Osteoblast (primary cell): ENCODE results near the gene HPSE2. TPM values are rescaled to one million over a fixed set of nuclear protein-coding genes. Genes with fewer than 3 reads are reported as not detected.

ENCODE experiments used
- DNase-seq: peaks from one replicate; pipeline ENCODE4 v3.0.0; 2011; ENCODE audit warnings: low spot score, mixed read lengths; ENCODE audit not compliant: insufficient read length; ENCODE audit errors: missing footprints
- H2AFZ ChIP-seq: 2 replicates; pipeline ENCODE4 v1.6.0; 2011; ENCODE audit warnings: mild to moderate bottlenecking, low read length
- H3K27ac ChIP-seq: 2 replicates; pipeline ENCODE4 v1.5.1; 2011; ENCODE audit warnings: mild to moderate bottlenecking, low read depth, low read length, moderate library complexity
- H3K27me3 ChIP-seq: 2 replicates; pipeline ENCODE4 v1.6.0; 2012; ENCODE audit warnings: mild to moderate bottlenecking, control low read depth, inconsistent platforms, low read length, moderate library complexity; ENCODE audit not compliant: insufficient read depth
- H3K36me3 ChIP-seq: 2 replicates; pipeline ENCODE4 v1.5.1; 2011; ENCODE audit warnings: mild to moderate bottlenecking, low read length, control low read depth, moderate library complexity; ENCODE audit not compliant: insufficient read depth
- H3K4me1 ChIP-seq: 2 replicates; pipeline ENCODE4 v1.5.1; 2011; ENCODE audit warnings: mild to moderate bottlenecking, low read length, control low read depth, moderate library complexity; ENCODE audit not compliant: insufficient read depth
- H3K4me2 ChIP-seq: 2 replicates; pipeline ENCODE4 v1.6.0; 2011; ENCODE audit warnings: mild to moderate bottlenecking, low read length; ENCODE audit not compliant: insufficient read depth
- H3K4me3 ChIP-seq: fragments of 200-600 bp; sonication (generic); 3 replicates; pipeline ENCODE4 v1.5.1; 2012; ENCODE audit warnings: mild to moderate bottlenecking, low read length, inconsistent platforms; ENCODE audit not compliant: insufficient read depth
- H3K79me2 ChIP-seq: 2 replicates; pipeline ENCODE4 v1.6.0; 2012; ENCODE audit warnings: mild to moderate bottlenecking, low read length, control low read depth, inconsistent platforms; ENCODE audit not compliant: insufficient read depth
- H3K9me3 ChIP-seq: 2 replicates; pipeline ENCODE4 v1.5.1; 2011; ENCODE audit warnings: low read depth, low read length, control low read depth
- H4K20me1 ChIP-seq: 2 replicates; pipeline ENCODE4 v1.6.0; 2012; ENCODE audit warnings: mild to moderate bottlenecking, low read length, control low read depth; ENCODE audit not compliant: insufficient read depth
- CTCF ChIP-seq: IDR thresholded peaks from 2 replicates; pipeline ENCODE4 v1.5.1; 2011; ENCODE audit warnings: mild to moderate bottlenecking, low read depth, low read length, moderate library complexity; ENCODE audit errors: extremely low read depth
- total RNA-seq: library from RNA; depleted of rRNA; stranded (reverse); fragments of >200 nt; gene quantifications from 2 replicates; pipeline ENCODE4 v1.2.3, GENCODE V29; 2012

Gene HPSE2
- total RNA-seq, 1 donor: not detected

DNA sequence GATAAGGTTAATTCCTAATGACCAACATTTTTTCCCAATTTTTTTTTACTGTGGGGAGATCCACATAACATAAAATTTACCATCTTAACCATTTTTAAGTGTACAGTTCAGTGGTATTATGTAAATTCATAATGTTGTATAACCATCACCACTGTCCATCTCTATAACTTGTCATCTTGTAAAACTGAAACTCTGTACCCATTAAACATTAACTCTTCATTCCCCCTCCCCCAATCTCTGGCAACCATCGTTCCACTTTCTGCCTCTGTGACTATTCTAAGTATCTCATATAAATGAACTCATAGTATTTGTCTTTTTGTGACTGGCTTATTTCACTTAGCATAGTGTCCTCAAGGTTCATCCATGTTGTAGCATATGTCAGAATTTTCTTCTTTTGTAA, 742.9 kb downstream of the HPSE2 start:
- no peak overlapping the region for H3K4me2 ChIP-seq
- TF ChIP-seq CTCF: no peak
- DNase-seq: no peak
- H3K27me3 ChIP-seq: no peaks in the 10 kb centered on the region
- no peaks in the 10 kb centered on the region for H4K20me1 ChIP-seq
- no peaks in the 10 kb centered on the region for H3K79me2 ChIP-seq
- no peak overlapping the region for H2AFZ ChIP-seq
- no peaks in the 10 kb centered on the region for H3K4me1 ChIP-seq
- H3K9me3 ChIP-seq: peaks cover 2% of the 10 kb centered on the region
- no peak overlapping the region for H3K27ac ChIP-seq
- no peaks in the 10 kb centered on the region for H3K36me3 ChIP-seq
- H3K4me3 ChIP-seq: no peak overlapping the region

DNA sequence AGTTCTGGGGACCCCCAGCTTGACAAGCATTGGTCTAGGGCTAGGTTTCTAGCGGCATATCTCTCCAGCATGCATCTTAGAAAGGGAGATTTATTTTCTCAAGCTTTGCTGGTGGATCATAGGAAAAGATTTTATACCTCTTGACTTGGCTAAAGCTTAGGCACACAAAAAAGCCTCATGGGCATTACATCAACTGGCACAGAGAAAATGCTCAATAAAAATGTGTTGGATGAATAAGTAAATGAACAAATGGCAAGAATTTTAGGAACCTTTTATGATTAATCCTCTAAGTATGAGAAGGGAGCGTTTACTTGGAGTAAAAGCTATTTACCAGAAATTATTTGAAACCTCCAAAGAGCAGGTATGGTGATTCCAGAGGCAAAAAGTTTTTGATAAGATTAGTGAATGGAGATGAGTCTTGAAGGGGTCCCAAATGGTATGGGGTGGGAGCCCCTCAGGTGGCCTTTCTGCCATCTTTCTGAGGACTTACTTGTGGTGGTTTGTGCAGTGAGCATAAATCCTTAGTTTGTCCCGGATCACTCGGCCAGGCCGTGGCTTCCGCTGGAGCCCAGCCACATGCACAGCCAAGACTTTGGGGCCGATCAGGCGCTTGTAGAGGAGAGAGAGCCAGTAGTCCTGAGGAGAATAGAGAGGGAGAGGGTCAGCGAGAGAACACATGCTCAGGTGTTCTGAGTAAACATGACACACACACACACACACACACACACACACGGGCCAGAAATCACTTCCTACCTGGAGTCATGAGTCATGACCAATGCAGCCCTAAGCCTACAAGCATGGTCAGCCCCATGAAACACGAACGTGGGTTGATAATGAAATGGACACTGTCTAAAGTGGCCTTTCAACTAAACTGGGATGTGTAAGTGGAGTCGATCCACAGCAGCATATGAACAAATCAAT, 745.8 kb downstream of the HPSE2 start:
- no peaks in the 10 kb centered on the region for H3K27me3 ChIP-seq

GRCh38 chr10:98488669-98489430, 746.8 kb downstream of the HPSE2 start:
- Histone ChIP-seq H3K27me3 (no peaks in the 10 kb centered on the region), H3K36me3 (no peaks in the 10 kb centered on the region), H3K27ac (no peak overlapping the region), H4K20me1 (no peaks in the 10 kb centered on the region), H3K4me1 (peaks cover 5% of the 10 kb centered on the region), H3K4me3 (no peak overlapping the region), H3K79me2 (no peaks in the 10 kb centered on the region), H3K9me3 (no peaks in the 10 kb centered on the region), H3K4me2 (no peak overlapping the region), H2AFZ (no peak overlapping the region)
- DNase-seq: no peak
- TF ChIP-seq CTCF: no peak

More for the DNA sequence above, 745.8 kb downstream of the HPSE2 start:
- H3K36me3 ChIP-seq: no peaks in the 10 kb centered on the region
- no peaks in the 10 kb centered on the region for H3K9me3 ChIP-seq
- H4K20me1 ChIP-seq: no peaks in the 10 kb centered on the region
- no peak for DNase-seq
- H3K4me3 ChIP-seq: no peak overlapping the region
- TF ChIP-seq CTCF: no peak
- no peaks in the 10 kb centered on the region for H3K79me2 ChIP-seq
- H3K27ac ChIP-seq: no peak overlapping the region
- H3K4me2 ChIP-seq: no peak overlapping the region
- peaks cover 5% of the 10 kb centered on the region for H3K4me1 ChIP-seq
- H2AFZ ChIP-seq: no peak overlapping the region

GRCh38 chr10:98487649-98488048, 748.0 kb downstream of the HPSE2 start:
- H3K79me2 ChIP-seq: no peaks in the 10 kb centered on the region
- no peak overlapping the region for H2AFZ ChIP-seq
- no peak for DNase-seq
- H4K20me1 ChIP-seq: no peaks in the 10 kb centered on the region
- no peak for TF ChIP-seq CTCF
- no peaks in the 10 kb centered on the region for H3K36me3 ChIP-seq
- no peaks in the 10 kb centered on the region for H3K27me3 ChIP-seq
- H3K27ac ChIP-seq: no peak overlapping the region
- H3K4me2 ChIP-seq: no peak overlapping the region
- H3K4me1 ChIP-seq: peaks cover 5% of the 10 kb centered on the region
- no peaks in the 10 kb centered on the region for H3K9me3 ChIP-seq
- no peak overlapping the region for H3K4me3 ChIP-seq
